HG02970 (cell line): ENCODE results near the gene NADK.

Experiments
- ATAC-seq: cut with Tn5 transposase; IDR thresholded peaks from one replicate; pipeline ENCODE4 v1.9.1; 2021; ENCODE audit warnings: mild to moderate bottlenecking, moderate library complexity, moderate number of reproducible peaks; ENCODE audit not compliant: unreplicated experiment, low FRiP score

The NADK gene, protein sequence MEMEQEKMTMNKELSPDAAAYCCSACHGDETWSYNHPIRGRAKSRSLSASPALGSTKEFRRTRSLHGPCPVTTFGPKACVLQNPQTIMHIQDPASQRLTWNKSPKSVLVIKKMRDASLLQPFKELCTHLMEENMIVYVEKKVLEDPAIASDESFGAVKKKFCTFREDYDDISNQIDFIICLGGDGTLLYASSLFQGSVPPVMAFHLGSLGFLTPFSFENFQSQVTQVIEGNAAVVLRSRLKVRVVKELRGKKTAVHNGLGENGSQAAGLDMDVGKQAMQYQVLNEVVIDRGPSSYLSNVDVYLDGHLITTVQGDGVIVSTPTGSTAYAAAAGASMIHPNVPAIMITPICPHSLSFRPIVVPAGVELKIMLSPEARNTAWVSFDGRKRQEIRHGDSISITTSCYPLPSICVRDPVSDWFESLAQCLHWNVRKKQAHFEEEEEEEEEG

DNA sequence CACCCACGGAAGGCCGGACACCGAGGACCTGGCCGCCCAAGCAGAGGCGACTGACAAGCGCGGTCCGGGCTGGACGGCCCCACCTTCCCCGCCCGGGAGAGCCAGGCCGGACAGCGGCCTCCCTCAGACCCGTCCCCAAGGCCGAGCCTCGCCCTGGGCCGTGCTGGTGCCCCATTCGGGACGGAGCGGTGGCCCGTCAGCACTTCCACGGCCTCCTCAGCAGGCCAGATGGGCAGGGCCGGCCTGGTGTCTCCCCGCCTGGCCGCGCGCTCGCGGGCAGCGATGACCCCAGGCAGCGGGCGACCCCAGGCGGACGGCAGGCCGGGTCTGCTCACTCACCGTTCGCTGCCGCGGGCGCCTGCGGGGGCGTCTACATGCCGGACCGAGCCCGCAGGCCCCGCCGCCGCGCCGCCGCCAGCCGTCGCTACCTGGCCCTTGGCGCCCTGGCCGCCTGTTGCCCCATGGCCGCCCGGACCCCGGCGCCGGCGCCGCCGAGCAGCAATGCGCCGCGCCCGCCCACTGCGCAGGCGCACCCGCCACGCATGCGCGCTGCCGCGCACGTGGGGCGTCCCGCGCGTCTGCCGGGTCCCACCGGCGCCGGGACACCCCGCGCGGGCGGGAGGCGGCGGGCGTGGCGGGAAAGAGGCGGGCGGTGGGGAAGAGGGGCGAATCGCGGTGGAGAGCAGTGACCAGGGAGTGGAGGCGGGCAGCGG is at the start of gene NADK:
Gene NADK, minus strand, starts transcription at position 521 of the 713 bp plus-strand sequence. CDS start 13,064 bp downstream, outside the sequence.
- peak; percentile 47 for ATAC-seq

DNA sequence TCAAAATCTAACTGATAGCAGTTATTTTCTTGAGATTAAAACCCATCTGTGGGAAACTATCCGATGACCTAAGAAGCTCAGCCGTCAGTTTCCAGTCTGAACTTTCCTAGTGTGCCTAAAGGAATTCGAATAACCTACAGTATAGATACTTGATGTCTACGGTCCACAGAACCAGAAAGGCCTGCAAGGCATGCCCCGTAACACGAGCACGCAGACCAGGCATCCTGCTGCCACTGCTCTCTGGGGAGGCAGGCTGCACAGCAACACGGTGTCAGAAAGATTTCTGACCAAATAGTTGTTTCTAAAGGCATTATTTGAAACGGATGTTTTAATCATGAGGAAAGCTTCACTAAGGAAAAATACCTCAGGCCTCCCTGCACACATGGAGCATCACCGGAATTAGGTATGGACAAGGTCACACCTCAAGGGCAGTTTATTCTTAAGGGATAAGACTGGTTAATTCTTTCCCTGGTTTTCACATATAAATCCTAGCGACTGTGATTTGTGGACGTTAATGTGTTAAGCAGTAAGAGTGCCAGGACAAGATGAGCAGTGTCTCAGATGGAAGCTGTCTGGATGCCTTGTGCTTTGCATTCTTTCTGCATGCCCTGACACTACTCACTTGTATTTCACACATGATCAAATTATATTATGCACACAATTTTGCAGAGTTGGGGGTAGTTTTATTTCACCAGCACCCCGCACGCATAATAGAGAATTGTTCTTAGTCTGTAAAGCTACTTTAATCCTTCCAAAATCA is 49.0 kb upstream of the NADK start:
- no peak for ATAC-seq

DNA sequence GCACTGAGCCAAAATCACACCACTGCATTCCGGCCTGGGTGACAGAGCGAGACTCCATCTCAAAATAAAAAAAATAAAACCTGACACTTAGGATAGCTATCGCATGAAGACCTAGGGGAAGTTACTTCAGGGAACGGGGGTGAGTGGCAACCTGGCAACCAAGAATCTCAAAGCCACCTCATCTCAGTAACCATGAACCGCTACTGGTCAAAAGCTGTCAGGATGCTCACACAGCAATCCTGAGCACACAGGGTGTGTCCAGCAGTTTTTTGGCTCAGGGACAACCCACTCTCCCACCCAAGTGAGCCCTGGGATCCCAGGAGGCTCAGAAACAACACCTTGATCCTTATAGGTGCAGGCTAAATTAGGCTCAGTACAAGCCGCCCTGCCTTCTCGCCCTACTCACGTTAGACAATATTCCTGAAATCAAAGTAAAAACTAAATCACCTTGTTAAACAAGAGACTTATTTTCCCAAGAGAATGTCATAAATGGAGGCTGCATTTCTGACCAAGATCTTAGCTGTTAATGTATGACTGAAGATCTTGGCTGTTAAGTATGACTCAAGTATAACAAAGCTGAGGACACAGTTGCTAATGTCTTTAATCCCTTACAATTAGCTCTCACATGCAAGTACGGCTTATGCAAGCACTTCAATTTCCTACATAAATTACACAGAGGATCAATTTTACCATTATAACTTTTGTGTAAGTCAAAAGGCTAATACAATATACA is 48.3 kb upstream of the NADK start:
- no peak for ATAC-seq

GRCh38 chr1:1825217-1825616 is 46.9 kb upstream of the NADK start:
- ATAC-seq, result no peak

DNA sequence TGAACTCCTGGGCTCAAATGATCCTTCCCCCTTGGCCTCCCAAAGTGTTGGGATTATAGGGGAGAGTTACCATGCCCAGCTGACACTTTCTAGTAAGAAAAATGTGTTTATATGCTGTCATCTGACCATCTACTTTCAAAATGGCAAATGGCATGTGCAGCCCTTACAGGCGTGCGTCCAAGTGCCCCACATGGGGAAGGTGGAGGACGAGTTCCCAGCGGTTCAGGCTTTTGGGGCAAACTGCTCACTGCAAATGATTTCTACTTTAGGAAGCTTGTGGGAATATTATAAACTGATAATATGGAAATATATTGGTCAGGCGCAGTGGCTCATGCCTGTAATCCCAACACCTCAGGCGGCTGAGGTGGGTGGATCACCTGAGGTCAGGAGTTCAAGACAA is 41.5 kb upstream of the NADK start:
- no peak for ATAC-seq

GRCh38 chr1:1817221-1817620 is 39.0 kb upstream of the NADK start:
- no peak for ATAC-seq

- no peak for ATAC-seq
These were observed 37.5 kb upstream of the NADK start for GRCh38 chr1:1815606-1816281.

DNA sequence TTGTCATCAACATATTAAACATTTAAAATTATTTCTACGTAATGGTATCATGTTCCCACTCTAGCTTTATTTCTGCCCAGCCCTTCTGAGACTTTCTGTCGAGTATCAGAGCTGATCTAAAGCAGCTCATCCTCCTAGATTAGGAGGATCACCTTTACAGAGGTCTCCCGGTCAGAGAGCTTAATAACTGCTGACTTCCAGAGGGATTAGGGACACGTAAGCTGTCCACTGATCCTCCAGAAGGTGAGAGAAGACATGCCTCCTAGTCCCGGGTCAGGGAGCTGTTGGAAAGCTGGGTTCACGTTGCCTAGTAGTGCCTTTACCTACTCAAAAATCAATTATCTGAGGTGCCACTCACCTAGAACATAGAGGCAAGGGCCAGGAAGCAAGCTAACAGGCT is 31.2 kb upstream of the NADK start:
- ATAC-seq, result no peak

- ATAC-seq, result no peak
These were observed 29.9 kb upstream of the NADK start for GRCh38 chr1:1808206-1808605.

GRCh38 chr1:1806890-1807289 is 28.6 kb upstream of the NADK start:
- ATAC-seq, result no peak

GRCh38 chr1:1804301-1804700 is 26.0 kb upstream of the NADK start:
- no peak for ATAC-seq

DNA sequence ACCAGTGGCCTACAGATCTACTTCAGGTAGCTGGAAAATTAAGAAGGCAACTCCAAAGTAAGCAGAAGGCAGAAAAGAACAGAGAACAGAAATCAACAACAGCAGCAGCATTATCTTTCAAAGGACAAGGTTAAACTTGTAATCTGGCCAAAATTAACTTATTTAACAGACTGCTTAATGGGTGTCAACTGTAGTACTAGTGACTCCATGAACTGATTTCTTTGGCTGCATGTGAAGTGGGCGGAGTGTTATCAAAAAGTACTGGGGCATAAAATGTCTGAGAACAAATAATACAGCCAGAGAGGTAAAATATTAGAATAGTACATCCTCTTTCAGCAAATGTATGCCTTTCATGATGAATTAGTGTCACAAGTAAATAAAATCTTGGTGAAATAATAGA is 24.6 kb upstream of the NADK start:
- ATAC-seq, result no peak

- no peak for ATAC-seq
These were observed 21.4 kb upstream of the NADK start for GRCh38 chr1:1799716-1800115.

DNA sequence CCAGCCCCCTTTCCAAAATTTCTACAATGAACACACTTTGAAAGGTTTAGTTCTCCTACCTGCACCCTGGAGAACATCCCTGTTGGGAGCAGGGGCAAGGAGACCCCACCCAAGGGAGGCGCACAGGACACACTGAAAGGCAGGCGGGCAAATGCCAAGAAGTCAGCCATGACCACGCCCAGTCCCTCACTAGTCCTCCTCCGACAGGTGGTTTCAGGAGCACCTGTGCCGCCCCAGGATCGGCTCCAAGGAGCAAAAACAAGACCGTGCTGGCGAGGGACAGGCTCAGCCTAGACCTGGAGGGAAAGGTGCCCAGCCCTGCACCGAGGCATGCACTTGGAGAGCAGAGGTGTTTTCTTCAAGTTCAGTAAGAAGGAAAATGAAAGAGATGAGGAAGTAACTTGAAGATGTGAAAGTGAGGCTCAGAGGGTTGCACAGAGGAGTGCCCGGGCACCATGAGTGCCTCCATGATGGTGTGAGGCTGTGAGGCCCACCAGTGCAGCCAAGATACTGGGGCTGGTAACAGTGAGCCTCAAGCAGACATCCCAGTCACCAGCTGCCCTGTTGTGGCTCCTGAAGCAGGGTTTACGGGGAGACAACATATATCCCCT is 19.6 kb upstream of the NADK start:
- ATAC-seq, result no peak

GRCh38 chr1:1796466-1796865 is 18.2 kb upstream of the NADK start:
- no peak for ATAC-seq

DNA sequence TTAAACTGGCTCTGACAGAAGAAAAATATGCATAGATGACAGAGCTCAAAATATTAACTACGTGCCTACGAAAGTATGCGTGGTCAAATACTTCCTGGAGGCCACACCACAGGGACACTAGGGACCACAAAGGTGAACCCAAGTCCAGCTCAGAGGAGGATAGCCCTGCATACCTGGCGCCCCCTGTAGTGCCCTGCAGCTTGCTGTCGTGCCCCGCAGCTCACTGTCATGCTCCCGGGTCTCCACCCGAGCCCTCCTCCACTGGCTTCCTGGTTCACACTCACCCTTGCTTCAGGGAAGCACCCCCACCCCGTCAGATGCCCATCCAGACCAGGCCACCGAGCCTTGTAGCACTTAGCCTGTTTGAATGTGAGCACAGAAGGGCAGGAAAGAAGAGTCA is 16.7 kb upstream of the NADK start:
- ATAC-seq, result no peak

DNA sequence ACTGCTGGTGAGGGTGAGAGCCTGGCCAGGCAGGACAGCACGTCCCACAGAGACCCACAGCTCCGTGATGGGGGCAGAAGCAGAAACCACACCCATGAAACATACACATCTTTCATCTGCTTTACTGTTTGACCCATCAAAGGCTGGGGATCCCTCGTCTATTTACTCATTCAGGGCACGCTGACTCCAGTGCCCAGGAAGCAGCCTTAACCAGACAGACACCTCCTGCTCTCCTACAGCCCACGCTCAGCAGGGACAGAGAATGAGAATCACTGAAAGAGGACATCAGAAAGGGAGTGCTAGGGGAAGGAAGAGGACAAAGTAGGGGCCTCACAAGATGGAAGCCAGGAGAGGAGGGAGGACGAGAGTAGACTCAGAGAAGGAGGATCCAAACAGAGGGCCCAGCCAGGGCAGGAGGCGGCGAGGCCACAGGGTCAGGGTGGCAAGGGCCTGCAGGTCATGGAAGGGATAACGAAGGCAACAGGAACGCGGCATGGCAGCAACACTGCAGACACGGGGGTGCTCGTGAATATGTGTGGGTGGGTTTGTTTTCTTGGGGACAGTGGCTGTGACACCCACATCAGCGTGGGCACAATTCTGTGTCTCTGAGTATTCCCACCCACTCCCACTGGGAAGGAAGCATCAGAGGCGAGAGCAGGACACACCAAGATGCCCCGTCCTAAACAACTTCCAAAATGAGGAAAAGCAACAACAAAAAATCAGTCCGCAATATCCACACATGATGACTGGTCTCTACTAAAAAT is 15.4 kb upstream of the NADK start:
- ATAC-seq, result no peak

GRCh38 chr1:1788646-1789431 is 10.6 kb upstream of the NADK start:
- no peak for ATAC-seq
